LoVo (cell line): ENCODE measurements around the gene SEPTIN12.

Experiments
- DNase-seq: peaks from one replicate; pipeline ENCODE4 v3.0.0-alpha.2; 2016; ENCODE audit warnings: low spot score

Gene SEPTIN12

GRCh38 chr16:4787627-4788482, at the start of gene SEPTIN12:
Gene SEPTIN12, minus strand, starts transcription at chr16:4788345. Its CDS starts 700 bp downstream, at chr16:4787645.
- DNase-seq = no peak

GRCh38 chr16:4836727-4837126, 48.6 kb upstream of the SEPTIN12 start:
- no peak for DNase-seq

GRCh38 chr16:4833584-4833983, 45.4 kb upstream of the SEPTIN12 start:
- DNase-seq = no peak

- DNase-seq = no peak
These were observed 44.7 kb upstream of the SEPTIN12 start for GRCh38 chr16:4832698-4833343.

GRCh38 chr16:4831616-4832015, 43.5 kb upstream of the SEPTIN12 start:
- DNase-seq = no peak

GRCh38 chr16:4830408-4830807, 42.3 kb upstream of the SEPTIN12 start:
- DNase-seq = no peak

- no peak for DNase-seq
These were observed 40.6 kb upstream of the SEPTIN12 start for GRCh38 chr16:4828567-4829321.

- DNase-seq = no peak
These were observed 38.8 kb upstream of the SEPTIN12 start for GRCh38 chr16:4826980-4827379.

GRCh38 chr16:4826526-4826925, 38.4 kb upstream of the SEPTIN12 start:
- no peak for DNase-seq

GRCh38 chr16:4825196-4825595, 37.1 kb upstream of the SEPTIN12 start:
- no peak for DNase-seq

GRCh38 chr16:4820652-4821051, 32.5 kb upstream of the SEPTIN12 start:
- no peak for DNase-seq

- DNase-seq = no peak
These were observed 26.5 kb upstream of the SEPTIN12 start for GRCh38 chr16:4814542-4815173.

GRCh38 chr16:4814046-4814445, 25.9 kb upstream of the SEPTIN12 start:
- DNase-seq = no peak

- no peak for DNase-seq
These were observed 25.3 kb upstream of the SEPTIN12 start for GRCh38 chr16:4813251-4814003.

- DNase-seq = no peak
These were observed 23.6 kb upstream of the SEPTIN12 start for GRCh38 chr16:4811773-4812172.

- DNase-seq = no peak
These were observed 23.1 kb upstream of the SEPTIN12 start for GRCh38 chr16:4811242-4811641.

GRCh38 chr16:4806280-4806679, 18.1 kb upstream of the SEPTIN12 start:
- DNase-seq = no peak

- DNase-seq = no peak
These were observed 17.1 kb upstream of the SEPTIN12 start for GRCh38 chr16:4805231-4805630.

- no peak for DNase-seq
These were observed 16.0 kb upstream of the SEPTIN12 start for GRCh38 chr16:4803898-4804762.

GRCh38 chr16:4803401-4803844, 15.3 kb upstream of the SEPTIN12 start:
- no peak for DNase-seq
